Loucy (cell line): ENCODE data around the gene SERP2.

Experiments
- H2AFZ ChIP-seq: fragments of 200-600 bp; sonication (generic); 2 replicates; pipeline ENCODE4 v1.6.0; 2016; ENCODE audit warnings: antibody characterized with exemption, mild to moderate bottlenecking, low read length, moderate library complexity
- H3F3A ChIP-seq: fragments of 200-600 bp; 2 replicates; pipeline ENCODE4 v1.6.0; 2016; ENCODE audit warnings: antibody characterized with exemption, low read depth, mild to moderate bottlenecking
- H3K27me3 ChIP-seq: fragments of 200-600 bp; sonication (generic); 2 replicates; pipeline ENCODE4 v1.6.1; 2014; ENCODE audit warnings: low read length, mild to moderate bottlenecking; ENCODE audit not compliant: insufficient read depth, poor library complexity, severe bottlenecking
- H3K36me3 ChIP-seq: fragments of 200-600 bp; sonication (generic); 2 replicates; pipeline ENCODE4 v1.6.1; 2016; ENCODE audit warnings: low read length; ENCODE audit not compliant: insufficient read depth
- H3K4me1 ChIP-seq: fragments of 200-600 bp; sonication (generic); 2 replicates; pipeline ENCODE4 v1.5.1; 2014; ENCODE audit warnings: low read length, mild to moderate bottlenecking; ENCODE audit not compliant: insufficient read depth, poor library complexity, severe bottlenecking
- H3K4me2 ChIP-seq: fragments of 200-600 bp; sonication (generic); 2 replicates; pipeline ENCODE4 v1.6.0; 2014; ENCODE audit warnings: antibody characterized with exemption, low read length, low read depth, mild to moderate bottlenecking; ENCODE audit not compliant: poor library complexity, severe bottlenecking
- H3K4me3 ChIP-seq: fragments of 200-600 bp; sonication (generic); 2 replicates; pipeline ENCODE4 v1.5.1; 2014; ENCODE audit warnings: low read length, mild to moderate bottlenecking, mixed read lengths; ENCODE audit not compliant: poor library complexity, severe bottlenecking
- H3K79me2 ChIP-seq: fragments of 200-600 bp; sonication (generic); 2 replicates; pipeline ENCODE4 v1.6.1; 2014; ENCODE audit warnings: low read length; ENCODE audit not compliant: insufficient read depth
- H3K9ac ChIP-seq: fragments of 200-600 bp; sonication (generic); 2 replicates; pipeline ENCODE4 v1.6.0; 2014; ENCODE audit warnings: mild to moderate bottlenecking, low read depth, low read length, moderate library complexity; ENCODE audit not compliant: poor library complexity, severe bottlenecking
- H3K9me2 ChIP-seq: fragments of 200-600 bp; sonication (generic); replicated peaks from 2 replicates; pipeline ENCODE4 v1.6.1; 2016; ENCODE audit warnings: low read depth, low read length, mixed read lengths
- H3K9me3 ChIP-seq: fragments of 200-600 bp; sonication (generic); 2 replicates; pipeline ENCODE4 v1.6.1; 2014; ENCODE audit warnings: mild to moderate bottlenecking, antibody characterized with exemption, low read length, low read depth; ENCODE audit not compliant: insufficient read depth
- H4K20me1 ChIP-seq: fragments of 200-600 bp; sonication (generic); 2 replicates; pipeline ENCODE4 v1.6.0; 2014; ENCODE audit warnings: antibody characterized with exemption, low read length, mild to moderate bottlenecking; ENCODE audit not compliant: insufficient read depth, poor library complexity, severe bottlenecking
- CTCF ChIP-seq: fragments of 200-600 bp; sonication (generic); conservative IDR thresholded peaks from 2 replicates; pipeline ENCODE4 v1.5.1; 2014; ENCODE audit warnings: mild to moderate bottlenecking, antibody characterized with exemption, low read length
- EZH2phosphoT487 ChIP-seq: fragments of 200-600 bp; IDR thresholded peaks from 2 replicates; pipeline ENCODE4 v1.6.1; 2018; ENCODE audit warnings: antibody characterized with exemption, mild to moderate bottlenecking, moderate library complexity, borderline replicate concordance

SERP2 gene

GRCh38 chr13:44373247-44373600, 400 bp upstream of the SERP2 start:
- Histone ChIP-seq H2AFZ (no peak overlapping the region), H3K4me3 (no peak overlapping the region)

DNA sequence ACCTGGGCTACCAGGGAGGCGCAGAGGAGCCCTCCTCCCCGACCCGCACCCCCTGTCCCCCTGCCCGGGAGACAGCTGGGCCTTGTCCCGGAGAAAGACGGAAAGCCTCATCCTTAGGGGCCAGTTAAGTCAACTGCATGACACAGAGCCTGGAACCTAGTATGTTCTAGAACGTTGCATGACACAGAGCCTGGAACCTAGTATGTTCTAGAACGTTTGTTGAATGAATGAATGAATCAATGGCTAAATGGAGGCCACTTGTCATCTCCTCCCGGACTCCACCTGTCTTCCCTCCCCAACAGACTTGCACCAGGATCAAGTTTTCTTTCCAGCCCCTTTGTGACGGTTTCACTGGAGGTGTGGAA, 706 bp downstream of the SERP2 start:
- H3K36me3 ChIP-seq: no peaks in the 10 kb centered on the region

More at GRCh38 chr13:44373247-44373600, 400 bp upstream of the SERP2 start:
- Histone ChIP-seq H3F3A (no peaks in the 10 kb centered on the region), H3K27me3 (no peaks in the 10 kb centered on the region), H3K4me2 (no peak overlapping the region), H3K79me2 (no peaks in the 10 kb centered on the region), H3K9ac (no peak overlapping the region), H3K36me3 (no peaks in the 10 kb centered on the region), H3K4me1 (peaks cover 12% of the 10 kb centered on the region), H4K20me1 (no peaks in the 10 kb centered on the region), H3K9me2 (no peaks in the 10 kb centered on the region), H3K9me3 (no peaks in the 10 kb centered on the region)
- TF ChIP-seq EZH2phosphoT487: no peak
- no peak for TF ChIP-seq CTCF

DNA sequence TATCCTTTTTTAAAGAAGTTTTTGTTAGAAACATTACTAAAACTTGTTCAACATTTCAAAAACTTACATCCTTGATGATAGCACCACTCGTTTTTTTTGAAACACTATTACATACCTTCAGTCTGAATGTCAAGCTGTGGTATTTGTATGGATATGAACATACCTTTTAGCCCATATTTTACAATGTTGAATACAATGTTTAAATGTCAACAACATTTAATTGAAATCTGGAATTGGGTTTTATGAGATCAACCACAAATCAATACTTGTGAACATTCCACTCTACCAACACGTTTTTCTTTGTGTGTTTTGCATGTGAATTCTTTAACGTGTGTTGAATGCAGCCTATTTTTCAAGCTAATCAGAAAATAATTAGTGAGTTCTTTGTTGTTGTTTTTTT, 4.7 kb downstream of the SERP2 start:
- Histone ChIP-seq H3K9me3 (no peaks in the 10 kb centered on the region), H4K20me1 (no peaks in the 10 kb centered on the region), H3K4me3 (no peak overlapping the region), H3K27me3 (no peaks in the 10 kb centered on the region), H2AFZ (no peak overlapping the region), H3K9ac (no peak overlapping the region), H3K36me3 (no peaks in the 10 kb centered on the region), H3K4me1 (no peaks in the 10 kb centered on the region), H3F3A (no peaks in the 10 kb centered on the region), H3K79me2 (no peaks in the 10 kb centered on the region), H3K9me2 (no peaks in the 10 kb centered on the region), H3K4me2 (no peak overlapping the region)
- no peak for TF ChIP-seq EZH2phosphoT487
- TF ChIP-seq CTCF: no peak

More for the DNA sequence above, 706 bp downstream of the SERP2 start:
- no peak overlapping the region for H3K9ac ChIP-seq
- no peak overlapping the region for H2AFZ ChIP-seq
- H4K20me1 ChIP-seq: no peaks in the 10 kb centered on the region
- H3K4me3 ChIP-seq: no peak overlapping the region
- no peaks in the 10 kb centered on the region for H3K9me3 ChIP-seq
- H3K27me3 ChIP-seq: no peaks in the 10 kb centered on the region
- peaks cover 7% of the 10 kb centered on the region for H3K4me1 ChIP-seq
- H3K79me2 ChIP-seq: no peaks in the 10 kb centered on the region
- TF ChIP-seq CTCF (no peak), EZH2phosphoT487 (no peak)
- H3F3A ChIP-seq: no peaks in the 10 kb centered on the region
- no peaks in the 10 kb centered on the region for H3K9me2 ChIP-seq
- H3K4me2 ChIP-seq: no peak overlapping the region
